Measurements from ENCODE around the gene HM13.

DNA sequence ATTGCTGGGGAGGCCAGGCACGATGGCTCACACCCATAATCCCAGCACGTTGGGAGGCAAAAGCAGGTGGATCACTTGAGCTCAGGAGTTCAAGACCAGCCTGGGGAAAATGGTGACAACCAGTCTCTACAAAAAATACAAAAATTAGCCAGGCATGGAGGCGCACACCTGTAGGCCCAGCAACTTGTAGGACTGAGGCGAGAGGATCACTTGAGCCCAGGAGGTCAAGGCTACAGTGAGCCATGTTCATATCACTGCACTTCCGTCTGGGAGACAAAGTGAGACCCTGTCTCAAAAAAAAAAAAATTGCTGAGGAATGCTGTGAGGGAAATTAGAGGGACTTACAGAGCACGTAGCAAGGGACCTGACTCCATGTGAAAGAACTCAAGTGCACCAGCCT, 50.0 kb downstream of the HM13 start:
- TF ChIP-seq, protein P1, sequence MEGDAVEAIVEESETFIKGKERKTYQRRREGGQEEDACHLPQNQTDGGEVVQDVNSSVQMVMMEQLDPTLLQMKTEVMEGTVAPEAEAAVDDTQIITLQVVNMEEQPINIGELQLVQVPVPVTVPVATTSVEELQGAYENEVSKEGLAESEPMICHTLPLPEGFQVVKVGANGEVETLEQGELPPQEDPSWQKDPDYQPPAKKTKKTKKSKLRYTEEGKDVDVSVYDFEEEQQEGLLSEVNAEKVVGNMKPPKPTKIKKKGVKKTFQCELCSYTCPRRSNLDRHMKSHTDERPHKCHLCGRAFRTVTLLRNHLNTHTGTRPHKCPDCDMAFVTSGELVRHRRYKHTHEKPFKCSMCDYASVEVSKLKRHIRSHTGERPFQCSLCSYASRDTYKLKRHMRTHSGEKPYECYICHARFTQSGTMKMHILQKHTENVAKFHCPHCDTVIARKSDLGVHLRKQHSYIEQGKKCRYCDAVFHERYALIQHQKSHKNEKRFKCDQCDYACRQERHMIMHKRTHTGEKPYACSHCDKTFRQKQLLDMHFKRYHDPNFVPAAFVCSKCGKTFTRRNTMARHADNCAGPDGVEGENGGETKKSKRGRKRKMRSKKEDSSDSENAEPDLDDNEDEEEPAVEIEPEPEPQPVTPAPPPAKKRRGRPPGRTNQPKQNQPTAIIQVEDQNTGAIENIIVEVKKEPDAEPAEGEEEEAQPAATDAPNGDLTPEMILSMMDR (IDR thresholded peaks at IDR 0.05) = no peak
- TF ChIP-seq POLR2A (IDR thresholded peaks at IDR 0.05) (no peak), EP300 (IDR thresholded peaks at IDR 0.05) (no peak)
